HG03135 (cell line): ENCODE results near the gene TGFB2.

Experiments used
- ATAC-seq: cut with Tn5 transposase; IDR thresholded peaks from one replicate; pipeline ENCODE4 v1.9.1; 2021; ENCODE audit warnings: mild to moderate bottlenecking, moderate library complexity; ENCODE audit not compliant: unreplicated experiment

TGFB2 gene

DNA sequence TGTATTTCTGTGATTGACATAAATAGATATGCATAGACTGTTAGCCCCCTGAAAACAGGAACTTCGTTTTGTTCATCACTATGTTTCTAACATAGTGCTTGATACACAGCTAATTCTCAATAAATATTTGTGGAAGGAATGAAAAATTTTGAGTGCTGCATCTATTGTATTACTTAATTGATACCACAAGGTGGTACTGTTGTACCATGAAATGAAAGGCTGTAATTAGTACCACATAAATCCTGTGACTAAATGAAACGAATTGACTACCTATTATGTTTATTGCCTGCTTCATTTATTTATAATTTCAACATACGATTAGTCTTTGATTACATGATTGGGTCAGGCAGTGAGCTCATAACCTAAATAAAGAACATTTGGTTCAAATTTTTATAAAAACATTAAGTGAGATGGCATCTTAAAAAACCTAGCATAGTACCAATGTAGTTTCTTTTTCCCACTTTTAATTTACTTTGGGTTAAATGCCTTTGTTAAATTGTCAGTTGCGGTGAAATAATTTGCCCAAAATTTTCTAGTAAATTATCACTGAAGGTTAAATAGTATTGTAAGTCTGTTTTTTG lies 15.0 kb upstream of the TGFB2 start:
- ATAC-seq, result peak; percentile 70

DNA sequence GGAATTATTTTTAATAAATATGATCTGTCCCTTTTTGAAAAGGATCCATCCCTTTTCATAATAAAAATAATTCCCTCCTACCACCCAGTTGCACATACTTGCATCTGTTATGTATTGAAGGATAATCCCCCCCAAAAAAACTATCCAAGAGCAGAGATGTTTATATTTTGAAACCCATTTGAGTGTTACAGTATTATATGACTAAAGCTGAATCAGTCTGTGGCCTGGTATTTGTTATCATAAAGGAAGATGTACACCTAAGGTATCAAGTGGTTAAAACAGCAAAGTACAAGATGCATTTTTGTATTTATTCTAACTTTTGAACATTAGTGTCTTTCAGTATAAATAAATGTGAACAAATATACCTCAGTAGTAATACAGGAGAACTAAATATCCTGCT lies 12.7 kb upstream of the TGFB2 start:
- ATAC-seq, result no peak

- no peak for ATAC-seq
Measured at GRCh38 chr1:218336328-218336727, 8.8 kb upstream of the TGFB2 start.

DNA sequence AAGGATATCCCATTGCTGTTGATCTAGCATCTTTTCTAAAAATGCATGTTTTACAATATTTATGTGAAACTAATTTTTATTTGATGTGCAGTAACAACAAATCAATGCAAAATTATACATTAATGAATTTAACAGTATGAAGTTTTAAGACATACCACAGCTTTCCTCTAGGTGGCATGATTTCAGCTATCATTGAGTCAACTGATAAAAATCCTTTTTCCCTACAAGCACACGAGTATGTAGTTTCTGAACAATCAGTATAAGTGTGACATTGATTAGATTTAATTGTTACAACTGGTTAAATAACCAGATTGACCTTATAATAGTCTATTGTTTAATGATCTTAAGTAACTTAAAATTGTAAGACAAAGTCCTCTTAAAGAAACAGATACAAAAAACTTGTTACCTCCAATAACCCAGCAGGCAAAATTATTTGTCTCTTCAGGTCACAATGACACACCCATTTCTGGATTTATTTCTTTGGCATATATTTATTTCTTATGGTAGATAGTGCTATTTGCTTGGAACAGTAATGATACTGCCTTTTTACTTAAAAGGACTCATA lies 5.8 kb upstream of the TGFB2 start:
- peak; percentile 52 for ATAC-seq

DNA sequence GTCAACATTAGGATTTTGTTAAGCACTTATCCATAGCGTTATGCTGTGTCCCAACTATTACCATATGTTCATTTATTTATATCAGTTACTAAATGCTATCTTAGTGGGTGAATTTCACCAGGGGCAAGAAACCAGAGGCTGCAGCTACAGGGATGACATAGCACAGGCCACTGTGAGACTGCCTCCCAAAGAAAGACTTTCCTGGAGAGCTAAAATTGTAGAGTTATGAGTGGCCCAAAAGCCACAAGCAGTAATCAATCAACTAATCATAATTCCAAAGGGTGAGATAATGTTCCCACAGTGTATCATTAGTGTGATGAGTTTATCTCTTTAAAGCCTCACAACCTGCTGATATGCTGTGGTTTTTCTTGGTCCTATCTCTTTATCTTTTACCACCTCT lies 3.8 kb upstream of the TGFB2 start:
- no peak for ATAC-seq

GRCh38 chr1:218342091-218342490 lies 3.0 kb upstream of the TGFB2 start:
- ATAC-seq, result no peak

DNA sequence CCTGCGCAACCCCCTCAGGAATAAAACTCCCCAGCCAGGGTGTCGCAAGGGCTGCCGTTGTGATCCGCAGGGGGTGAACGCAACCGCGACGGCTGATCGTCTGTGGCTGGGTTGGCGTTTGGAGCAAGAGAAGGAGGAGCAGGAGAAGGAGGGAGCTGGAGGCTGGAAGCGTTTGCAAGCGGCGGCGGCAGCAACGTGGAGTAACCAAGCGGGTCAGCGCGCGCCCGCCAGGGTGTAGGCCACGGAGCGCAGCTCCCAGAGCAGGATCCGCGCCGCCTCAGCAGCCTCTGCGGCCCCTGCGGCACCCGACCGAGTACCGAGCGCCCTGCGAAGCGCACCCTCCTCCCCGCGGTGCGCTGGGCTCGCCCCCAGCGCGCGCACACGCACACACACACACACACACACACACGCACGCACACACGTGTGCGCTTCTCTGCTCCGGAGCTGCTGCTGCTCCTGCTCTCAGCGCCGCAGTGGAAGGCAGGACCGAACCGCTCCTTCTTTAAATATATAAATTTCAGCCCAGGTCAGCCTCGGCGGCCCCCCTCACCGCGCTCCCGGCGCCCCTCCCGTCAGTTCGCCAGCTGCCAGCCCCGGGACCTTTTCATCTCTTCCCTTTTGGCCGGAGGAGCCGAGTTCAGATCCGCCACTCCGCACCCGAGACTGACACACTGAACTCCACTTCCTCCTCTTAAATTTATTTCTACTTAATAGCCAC lies 696 bp downstream of the TGFB2 start:
- ATAC-seq, result peak; percentile 57

DNA sequence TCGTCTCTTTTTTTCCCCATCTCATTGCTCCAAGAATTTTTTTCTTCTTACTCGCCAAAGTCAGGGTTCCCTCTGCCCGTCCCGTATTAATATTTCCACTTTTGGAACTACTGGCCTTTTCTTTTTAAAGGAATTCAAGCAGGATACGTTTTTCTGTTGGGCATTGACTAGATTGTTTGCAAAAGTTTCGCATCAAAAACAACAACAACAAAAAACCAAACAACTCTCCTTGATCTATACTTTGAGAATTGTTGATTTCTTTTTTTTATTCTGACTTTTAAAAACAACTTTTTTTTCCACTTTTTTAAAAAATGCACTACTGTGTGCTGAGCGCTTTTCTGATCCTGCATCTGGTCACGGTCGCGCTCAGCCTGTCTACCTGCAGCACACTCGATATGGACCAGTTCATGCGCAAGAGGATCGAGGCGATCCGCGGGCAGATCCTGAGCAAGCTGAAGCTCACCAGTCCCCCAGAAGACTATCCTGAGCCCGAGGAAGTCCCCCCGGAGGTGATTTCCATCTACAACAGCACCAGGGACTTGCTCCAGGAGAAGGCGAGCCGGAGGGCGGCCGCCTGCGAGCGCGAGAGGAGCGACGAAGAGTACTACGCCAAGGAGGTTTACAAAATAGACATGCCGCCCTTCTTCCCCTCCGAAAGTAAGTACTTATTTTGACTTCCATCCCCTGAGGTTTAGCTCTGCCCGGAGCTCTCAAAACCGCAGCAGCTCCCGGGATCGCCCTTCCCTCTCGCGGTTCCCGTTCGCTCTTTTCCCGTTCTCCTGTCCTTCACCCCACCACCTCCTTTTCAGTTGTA lies 1.5 kb downstream of the TGFB2 start:
- ATAC-seq, result no peak

- no peak for ATAC-seq
Measured at GRCh38 chr1:218347336-218347722, 2.2 kb downstream of the TGFB2 start.

DNA sequence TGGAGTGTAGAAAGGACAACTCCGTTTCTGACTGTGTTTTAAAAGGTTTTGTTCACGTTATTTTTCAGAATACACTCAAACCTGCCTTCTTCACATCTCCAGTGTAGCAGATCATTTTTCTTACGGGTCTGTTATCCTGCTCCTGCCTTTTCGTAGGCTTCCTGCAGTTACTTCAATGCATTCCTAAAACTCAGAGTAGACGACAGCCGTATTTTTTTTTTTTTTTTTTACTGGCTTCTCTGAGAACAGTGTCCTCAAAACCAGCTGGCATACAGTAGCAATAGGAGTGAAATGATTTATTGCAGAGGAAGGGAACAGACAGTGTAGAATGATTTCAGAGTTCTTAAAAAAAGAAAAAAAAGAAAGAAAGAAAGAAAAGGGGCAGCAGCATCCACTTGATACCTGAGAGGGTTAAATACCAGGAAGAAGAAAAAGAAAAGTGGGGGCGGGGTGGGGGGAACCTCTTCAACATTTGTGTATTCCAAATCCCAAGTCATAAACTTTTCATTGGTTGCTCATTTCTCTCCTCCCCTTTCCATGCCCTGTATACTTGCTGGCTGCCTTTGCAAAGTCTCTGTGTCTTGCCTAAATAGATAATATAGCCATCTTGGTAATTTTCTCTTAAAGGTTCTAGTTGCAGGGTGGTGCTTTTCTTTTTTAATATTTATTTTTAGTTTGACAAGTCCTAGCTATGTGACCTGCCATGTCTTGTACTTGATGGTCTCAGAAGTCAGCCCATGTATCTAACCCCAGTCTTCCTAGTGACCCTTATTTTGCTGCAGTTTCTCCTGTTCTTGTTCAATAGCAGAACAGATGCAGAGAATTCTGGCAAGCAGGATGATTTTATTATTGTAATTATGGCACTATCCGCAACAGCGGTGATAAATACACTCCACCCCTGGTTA lies 2.8 kb downstream of the TGFB2 start:
- no peak for ATAC-seq

DNA sequence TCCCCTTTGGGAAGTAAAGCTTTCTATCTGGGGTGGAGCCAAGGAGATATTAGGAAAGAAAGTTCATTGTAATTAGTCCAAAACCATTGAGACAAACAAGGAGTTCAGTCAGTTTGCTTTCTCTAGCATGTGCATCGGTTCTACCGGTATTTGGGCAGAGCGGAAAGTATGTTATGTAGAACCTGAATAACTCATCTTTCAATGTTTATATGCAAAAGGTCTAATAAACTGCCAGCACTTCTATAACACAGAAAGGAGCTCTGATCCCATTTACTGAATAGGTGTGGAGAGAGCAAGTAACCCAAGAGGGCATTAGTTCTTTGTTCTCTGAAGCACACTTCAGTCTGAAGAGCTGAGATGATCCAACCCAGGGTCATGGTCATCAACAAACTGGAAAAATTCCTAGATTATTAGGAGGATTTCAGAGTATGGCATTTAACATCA lies 3.5 kb downstream of the TGFB2 start:
- no peak for ATAC-seq

DNA sequence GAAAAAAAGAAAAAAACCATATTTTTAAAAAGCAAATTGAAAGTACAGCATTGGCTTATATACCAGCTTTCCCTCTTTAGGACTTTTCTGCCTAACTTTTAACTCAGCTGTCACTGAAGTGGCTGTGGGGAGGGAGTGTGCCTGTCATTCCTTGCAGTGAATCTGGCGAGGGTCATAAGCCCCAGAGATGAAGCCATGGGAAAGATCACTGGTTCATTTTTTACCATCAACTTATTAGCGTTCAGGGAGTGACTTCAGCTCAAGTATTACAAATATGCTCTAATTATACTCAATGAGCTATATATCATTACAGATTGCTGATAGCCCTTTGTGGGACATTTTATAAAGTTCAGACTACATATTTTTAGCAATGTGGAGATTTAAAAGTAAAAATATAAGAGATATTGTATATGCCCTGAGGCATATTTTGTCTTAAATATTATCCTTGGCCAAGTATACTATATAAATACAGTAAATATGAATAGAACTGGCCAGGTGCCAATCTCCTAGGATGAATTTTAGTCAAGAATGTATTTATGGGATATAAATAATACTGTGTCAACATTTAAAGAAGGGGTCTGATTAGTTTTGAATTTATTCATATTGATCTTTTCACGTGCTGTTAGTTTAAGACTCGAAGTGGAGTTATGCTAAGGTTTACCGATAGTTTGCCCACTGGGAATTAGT lies 4.4 kb downstream of the TGFB2 start:
- no peak for ATAC-seq

GRCh38 chr1:218350035-218350525 lies 4.9 kb downstream of the TGFB2 start:
- no peak for ATAC-seq

DNA sequence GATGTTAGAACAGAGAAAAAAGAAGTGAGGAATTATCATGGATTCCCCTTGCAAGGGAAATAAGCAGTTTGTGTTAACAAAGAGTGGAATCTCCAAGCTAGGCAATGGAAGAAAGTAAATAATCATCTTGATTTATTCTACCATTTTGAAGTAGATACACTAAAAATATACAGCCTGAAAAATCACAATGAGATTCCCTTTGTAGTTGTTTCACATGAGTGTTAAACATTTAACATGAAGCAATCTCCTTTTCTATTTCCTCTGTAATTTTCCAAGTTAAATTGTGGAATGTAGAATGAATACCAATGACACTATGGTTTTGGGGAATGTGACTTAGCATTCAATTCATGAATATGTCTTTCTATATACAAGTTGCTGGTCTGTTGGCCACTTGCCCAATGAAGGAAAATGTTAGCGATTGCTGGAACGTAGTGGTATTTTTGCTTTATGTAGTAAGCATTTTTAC lies 5.7 kb downstream of the TGFB2 start:
- ATAC-seq, result no peak

DNA sequence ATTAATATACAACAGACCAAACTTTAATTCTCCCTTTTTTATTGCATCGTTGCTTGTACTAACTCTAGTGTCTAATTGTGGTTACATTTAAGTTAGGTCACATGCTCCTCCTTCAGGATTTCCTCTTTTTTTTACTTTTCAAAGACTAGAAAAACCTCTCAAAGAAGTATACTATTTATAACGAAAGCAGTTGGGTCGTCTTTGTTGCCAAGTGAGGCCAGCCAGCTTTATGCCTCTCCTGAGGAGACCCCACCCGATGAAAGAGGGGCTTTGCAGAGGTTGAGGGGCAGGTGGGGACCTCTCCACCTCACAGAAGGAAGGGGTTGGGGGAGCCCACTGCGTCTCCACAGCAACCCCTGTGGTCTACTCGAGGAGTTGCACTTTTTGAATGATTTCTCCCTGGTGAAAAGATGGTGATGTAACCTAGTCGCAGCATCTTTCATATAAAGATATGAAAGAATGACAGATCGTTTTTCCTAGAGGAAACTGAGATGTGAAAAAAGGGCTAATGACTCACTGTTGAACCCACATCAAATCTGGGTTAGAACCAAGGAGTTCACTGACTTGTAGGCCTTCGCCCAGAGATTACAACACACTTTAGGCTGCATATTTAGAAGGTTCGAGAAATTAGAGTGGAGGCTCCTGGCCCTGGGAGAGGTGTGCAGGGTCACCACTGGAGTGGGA lies 6.4 kb downstream of the TGFB2 start:
- ATAC-seq, result peak; percentile 65

GRCh38 chr1:218352075-218352438 lies 6.9 kb downstream of the TGFB2 start:
- ATAC-seq, result no peak

- ATAC-seq, result no peak
Measured at GRCh38 chr1:218353656-218354055, 8.5 kb downstream of the TGFB2 start.

- no peak for ATAC-seq
Measured at GRCh38 chr1:218355278-218355677, 10.1 kb downstream of the TGFB2 start.

DNA sequence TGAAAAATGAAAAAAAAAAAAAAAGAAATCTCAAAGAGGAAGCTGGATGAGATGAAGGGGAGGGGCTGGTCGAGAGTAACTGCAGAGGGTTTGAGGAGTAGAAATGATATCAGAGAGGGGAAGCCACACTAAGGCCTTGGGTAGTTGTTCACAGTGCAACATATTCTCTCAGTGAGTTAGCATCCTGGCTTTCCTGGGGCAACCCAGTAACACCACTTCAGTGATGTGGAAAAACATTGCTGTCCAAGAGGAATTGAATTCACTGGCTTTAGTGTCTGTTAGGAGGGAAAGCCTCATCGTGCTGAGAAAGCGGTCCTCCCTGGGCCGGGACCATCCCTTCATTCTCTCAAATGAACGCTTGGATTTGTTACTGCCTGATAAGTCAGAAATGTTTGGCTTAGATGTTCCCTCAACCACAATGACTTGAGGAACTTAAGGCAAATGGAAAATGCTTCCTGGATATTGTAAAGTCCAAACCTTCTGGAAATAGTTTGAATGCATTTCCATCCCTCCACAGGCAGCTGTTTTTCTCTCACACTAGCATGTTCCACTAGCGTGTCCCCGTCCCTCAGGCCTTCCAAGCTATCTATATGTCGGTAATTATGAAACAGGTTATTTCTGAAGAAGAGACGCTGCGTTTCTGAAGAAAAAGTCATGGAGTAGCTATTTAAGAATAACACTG lies 12.2 kb downstream of the TGFB2 start:
- ATAC-seq, result no peak
